GM19099 (cell line): Measurements from ENCODE around the gene BACH1.
A peak's percentile ranks its signal among the peaks of the same experiment; 100 is the strongest.

Experiments
- POLR2A ChIP-seq: IDR thresholded peaks from 3 replicates; pipeline ENCODE4 v1.6.1; 2011; ENCODE audit warnings: low read depth; ENCODE audit not compliant: insufficient read length; ENCODE audit errors: extremely low read depth

The BACH1 gene

DNA sequence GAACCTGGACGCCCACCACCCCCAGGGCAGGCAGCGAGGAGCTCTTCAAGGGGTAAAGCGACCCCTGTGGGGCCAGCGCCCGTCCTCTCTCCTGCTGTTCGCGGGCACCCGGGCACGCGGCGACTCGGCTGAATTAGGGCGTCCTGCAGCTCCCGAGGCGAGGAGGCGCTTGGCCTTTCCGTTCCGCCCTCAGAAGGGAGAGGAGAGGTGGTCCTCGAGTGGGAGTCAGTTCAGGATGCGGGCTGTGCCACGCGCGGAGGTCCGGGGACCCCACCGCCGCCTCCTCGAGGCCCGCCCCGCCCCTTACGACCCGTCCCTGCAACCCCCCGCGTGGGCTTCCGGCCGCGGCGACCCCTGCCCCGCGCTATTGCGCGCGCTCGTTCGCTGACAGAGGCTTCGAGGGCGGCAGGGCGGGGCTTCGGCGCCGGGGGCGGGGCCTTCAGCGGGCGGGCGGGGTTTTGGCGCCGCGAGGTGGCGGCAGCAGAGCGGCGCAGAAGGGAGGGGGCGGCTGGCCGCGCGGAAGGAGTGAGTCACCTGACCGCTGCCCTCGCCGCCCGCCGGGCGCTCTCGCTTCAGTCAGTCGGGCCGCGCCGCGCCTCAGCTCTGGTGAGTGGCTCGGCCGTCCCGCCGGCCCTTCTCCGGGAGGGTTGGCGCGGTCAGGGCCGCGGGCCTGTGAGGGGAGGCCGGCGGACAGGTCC lies at the start of gene BACH1:
TSS of gene BACH1 (plus strand) at position 575 of the 698 bp plus-strand sequence. CDS start 22,359 bp downstream, outside the sequence.
- peak; percentile 95 for TF ChIP-seq POLR2A

DNA sequence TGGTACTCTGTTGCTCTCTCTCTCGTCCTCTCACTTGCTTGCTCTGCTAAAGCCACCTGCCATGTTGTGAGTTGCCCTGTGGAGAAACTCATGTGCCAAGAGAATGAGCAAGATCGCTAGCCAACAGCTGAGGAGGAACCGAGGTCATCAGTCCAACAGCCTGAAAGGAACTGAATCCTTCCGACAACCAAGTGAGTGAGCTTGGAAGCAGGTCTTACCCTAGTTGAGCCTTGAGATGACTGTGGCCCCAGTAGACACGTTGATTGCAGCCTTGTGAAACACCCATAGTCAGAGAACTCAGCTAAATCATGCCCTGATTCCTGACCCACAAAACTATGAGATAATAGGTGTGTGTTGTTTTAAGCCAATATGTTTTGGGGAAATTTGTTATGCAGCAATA lies 48.1 kb upstream of the BACH1 start:
- no peak for TF ChIP-seq POLR2A

DNA sequence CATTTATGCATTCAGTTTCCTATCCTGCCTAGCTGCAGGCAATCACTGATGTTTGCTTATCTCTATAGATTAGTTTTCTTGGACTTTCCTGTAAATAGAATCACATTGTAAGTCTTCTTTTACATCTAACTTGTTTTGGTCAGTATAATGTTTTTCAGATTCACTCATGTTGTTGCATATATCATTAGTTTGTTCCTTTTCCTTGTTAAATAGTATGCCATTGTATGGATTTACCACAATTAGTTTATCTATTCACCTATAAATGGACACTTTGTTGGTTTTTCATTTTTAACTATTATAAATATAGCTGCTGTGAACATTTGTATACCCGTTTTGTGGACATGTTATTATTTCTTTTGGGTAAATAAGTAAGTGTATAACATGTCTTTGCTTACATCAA lies 44.2 kb upstream of the BACH1 start:
- no peak for TF ChIP-seq POLR2A

DNA sequence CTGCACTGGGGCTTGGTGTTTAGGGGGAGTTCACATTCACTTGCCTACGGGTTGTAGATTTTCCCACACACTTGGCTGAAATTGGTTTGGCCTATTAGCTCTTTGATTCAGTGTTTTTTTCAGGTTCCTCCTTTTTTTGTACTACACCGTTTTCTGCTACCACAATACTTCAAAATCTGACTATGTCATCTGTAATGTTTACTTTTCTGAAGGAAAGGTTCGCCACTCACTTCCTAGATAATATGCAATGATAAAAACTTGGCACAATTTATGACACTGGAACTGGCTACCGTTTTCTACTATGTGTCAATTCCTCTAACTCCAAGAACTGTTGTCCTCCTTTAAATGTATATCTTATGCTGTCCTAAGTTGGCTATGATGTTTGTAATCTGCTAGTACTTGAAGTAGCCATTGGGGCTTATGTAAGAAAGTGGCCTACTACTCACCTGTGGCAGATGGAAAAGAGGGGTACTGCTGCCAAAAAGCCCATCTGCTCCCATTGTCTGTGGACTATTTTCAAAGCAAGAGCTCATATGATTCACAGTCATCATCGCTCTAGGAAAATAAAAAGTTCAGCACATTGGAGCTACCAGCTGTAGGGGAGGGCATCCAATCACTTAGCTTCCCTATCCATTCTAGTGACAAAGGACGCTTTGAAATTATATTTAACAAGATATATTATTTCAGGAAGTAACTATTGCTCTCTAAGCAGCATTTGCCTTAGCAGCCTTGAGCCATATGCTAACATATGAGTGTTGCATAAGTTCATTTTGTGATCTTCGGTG lies 42.4 kb upstream of the BACH1 start:
- no peak for TF ChIP-seq POLR2A

GRCh38 chr21:29257701-29258100 lies 41.0 kb upstream of the BACH1 start:
- TF ChIP-seq POLR2A: no peak

DNA sequence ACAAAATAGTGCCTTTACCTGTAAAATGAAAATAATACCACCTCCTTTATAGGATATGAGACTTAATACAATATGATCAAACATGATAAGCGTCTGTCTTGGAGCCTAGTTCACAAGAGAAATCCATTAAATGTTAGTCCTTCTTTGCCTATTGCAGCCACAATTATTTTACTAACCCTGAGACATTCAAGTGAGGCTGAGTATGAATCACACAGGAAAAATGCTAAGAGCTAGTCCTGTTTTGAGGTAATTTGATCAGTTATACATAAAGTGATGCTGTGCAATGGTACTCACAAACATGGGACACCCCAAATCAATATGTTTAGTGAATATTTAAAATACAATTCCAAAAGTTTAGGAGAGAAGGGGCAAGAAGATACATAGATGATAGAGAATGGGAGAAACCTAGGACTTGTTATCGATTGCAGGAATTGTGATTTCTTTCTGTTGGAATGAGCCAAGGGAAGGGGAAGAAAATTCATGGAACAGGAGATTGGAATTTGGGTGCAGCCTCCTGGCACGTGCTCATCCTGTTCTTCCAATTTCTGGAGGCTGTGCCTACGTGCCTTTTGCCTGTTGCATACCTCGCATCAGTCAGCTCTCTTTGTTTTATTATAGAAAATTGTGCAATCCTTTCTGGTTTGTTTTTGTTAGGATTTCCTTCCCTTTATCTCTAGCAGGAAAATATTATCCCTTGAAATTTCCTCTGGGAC lies 39.9 kb upstream of the BACH1 start:
- TF ChIP-seq POLR2A: no peak

- no peak for TF ChIP-seq POLR2A
These were observed 38.3 kb upstream of the BACH1 start for GRCh38 chr21:29260461-29260860.

- TF ChIP-seq POLR2A: no peak
These were observed 36.9 kb upstream of the BACH1 start for GRCh38 chr21:29261555-29262540.

DNA sequence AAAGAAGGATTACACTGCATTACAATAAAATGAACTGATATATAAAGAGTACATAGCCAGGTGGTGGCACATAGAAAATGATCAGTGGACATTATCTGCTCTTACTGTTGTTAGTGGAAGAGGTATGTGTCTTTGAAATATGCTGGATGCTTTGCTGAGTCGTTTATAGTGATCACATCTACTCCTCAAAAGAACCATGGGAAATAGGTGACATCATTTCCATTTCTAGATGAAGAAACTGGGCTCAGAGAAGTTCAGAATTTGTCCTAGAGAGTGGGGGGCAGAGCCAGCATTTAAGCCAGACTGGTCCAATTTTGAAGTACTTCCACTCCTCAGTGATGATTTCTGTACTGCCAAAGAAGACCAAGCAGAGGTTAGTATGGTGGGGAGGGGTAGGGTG lies 34.0 kb upstream of the BACH1 start:
- TF ChIP-seq POLR2A: no peak

DNA sequence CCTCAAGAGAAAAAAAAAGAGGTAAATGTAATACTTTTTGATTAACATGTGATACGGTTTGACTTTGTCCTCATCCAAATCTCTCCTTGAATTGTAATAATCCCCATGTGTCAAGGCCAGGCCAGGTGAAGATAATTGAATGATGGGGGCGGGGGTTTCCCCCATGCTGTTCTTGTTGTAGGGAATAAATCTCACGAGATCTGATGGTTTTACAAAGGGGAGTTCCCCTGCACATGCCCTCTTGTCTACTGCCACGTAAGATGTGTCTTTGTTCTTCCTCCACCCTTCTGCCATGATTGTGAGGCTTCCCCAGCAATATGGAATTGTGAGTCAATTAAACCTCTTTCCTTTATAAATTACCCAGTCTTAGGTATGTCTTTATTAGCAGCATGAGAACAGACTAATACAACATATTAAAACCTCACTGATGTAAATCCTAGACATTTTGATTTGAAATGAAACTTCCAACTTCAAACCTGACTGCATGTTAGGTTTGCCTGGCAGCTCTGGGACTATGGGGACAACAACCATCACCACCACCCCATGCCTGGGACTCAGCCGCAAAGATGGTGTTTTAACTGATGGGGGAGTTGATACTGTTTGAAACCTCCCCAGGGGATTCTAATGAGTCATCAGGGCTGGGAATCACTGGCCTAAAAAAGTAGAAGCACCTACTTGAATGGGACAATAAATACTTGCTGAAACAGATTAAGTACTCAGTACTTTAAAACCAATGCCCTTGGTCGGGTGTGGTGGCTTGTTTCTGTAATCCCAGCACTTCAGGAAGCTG lies 32.8 kb upstream of the BACH1 start:
- no peak for TF ChIP-seq POLR2A

DNA sequence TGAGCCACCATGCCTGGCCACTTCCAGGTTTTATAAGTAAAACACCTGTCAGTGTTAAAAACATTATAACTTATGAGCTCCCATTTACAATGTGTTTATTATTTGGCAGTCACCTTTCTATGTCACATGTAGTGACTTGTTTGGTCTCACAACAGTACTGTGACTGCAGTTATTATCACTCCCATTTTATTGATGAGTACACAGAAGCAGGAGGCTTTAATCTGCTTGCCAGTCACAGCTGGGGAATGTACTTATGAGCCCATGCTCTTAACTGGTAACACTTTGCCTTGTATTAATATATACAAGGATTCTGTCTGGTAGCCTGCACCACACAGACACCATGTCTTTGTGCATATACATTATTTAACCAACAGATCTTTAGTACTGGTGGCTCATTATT lies 31.1 kb upstream of the BACH1 start:
- no peak for TF ChIP-seq POLR2A

DNA sequence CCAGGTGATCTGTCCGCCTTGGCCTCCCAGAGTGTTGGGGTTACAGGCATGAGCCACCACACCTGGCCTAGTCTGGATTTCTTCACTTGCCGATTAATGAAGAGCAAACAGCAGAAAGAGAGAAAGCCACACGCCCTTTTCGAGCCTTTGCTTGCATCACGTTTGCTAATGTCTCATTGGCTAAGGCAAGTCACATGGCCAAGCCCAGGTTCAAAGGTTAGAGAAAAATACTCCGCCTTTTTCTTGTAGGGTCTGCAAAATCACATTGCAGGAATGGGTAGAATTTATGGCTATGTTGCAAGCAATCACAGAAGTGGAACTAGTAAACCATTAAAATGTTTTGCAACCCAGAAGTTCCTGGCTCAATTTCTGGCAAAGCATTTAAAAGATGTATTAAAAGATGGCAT lies 26.8 kb upstream of the BACH1 start:
- TF ChIP-seq POLR2A: no peak

GRCh38 chr21:29277442-29277841 lies 21.3 kb upstream of the BACH1 start:
- TF ChIP-seq POLR2A: no peak

DNA sequence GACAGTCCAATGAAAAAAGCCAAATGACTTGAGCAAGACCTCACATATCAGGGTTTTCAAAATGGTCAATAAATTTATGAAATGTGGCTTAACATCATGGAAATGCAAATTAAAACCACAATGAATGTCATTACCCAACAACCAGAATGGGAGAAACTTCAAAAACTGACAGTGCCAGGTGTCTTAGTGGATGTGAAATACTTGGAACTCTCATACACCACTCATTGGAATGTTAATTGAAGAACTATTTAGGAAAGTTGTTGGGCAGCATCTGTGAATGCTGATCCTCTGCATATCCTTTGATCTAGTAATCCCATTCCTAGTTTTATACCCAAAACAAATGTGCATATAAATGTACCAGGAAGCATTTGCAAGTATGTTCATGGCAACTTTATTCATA lies 19.2 kb upstream of the BACH1 start:
- TF ChIP-seq POLR2A: no peak

DNA sequence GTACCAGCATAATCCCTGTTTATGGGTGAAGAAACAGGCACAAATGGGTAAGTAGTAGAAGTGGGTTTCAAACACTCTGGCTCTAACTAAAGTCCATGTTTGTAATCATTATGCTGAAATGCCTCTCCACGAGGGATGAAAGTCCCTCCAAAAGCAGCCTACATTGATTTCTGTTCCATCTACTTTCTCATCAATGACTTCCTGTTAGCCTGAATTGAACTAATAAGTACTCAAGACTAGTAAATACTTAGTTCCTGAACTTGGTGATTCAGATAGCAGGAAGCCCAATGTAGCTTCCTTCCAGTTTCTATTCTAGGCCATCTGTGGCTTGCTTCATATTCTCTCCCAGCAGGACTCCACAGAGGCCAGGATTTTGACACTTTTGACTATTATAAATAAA lies 11.3 kb upstream of the BACH1 start:
- no peak for TF ChIP-seq POLR2A

DNA sequence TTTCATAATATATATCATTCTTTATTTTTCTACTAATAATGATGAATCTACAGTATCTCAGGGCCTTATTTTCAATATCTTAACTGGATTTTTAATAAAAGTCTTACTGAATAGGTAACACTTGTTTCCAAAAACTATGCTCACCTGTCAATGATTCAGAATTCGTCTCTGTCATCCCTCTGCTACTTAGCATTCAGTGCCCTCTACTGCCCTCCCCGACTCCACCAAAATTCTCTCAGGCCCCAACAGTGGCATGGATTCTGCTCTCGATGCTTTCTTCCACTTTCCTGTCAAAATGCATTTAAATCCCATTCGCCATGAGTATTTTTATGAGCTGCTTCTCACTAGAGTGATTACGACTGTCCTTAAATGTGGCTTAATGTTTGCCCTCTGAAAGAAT lies 10.5 kb upstream of the BACH1 start:
- no peak for TF ChIP-seq POLR2A
